GM23338 (cell line): Measurements from ENCODE around the gene DNAH6.

ENCODE experiments used
- CREB1 ChIP-seq: fragments of 250-450 bp; sonication (Bioruptor Pico); IDR thresholded peaks from 2 replicates; pipeline ENCODE4 v1.5.0; 2020; ENCODE audit warnings: low read depth, mild to moderate bottlenecking, moderate library complexity
- CTCF ChIP-seq, 2 experiments: fragments of 200-600 bp in 1 of 2; sonication (generic) in 1 of 2; conservative IDR thresholded peaks; 2 replicates each; pipeline versions ENCODE4 v1.5.1 to v1.6.1; 2016 to 2017; ENCODE audit warnings: antibody characterized with exemption in 2 of 2, low read depth in 2 of 2, mild to moderate bottlenecking in 2 of 2, moderate library complexity in 1 of 2
- POLR2AphosphoS5 ChIP-seq: IDR thresholded peaks from 2 replicates; pipeline ENCODE4 v1.6.1; 2016; ENCODE audit warnings: antibody characterized with exemption, low read depth

GRCh38 chr2:84732897-84733778, 216.8 kb downstream of the DNAH6 start:
- TF ChIP-seq CREB1 (CRISPR knock-in tag), result no peak
- no peak for TF ChIP-seq CTCF (conservative IDR thresholded peaks at IDR 0.05; ENCODE audit: low read depth in 2 of 2)
- no peak for TF ChIP-seq POLR2AphosphoS5
